GM18505 (cell line): ENCODE data around the gene DSC2.

Source experiments
- ATAC-seq: cut with Tn5 transposase; IDR thresholded peaks from one replicate; pipeline ENCODE4 v1.9.1; 2021; ENCODE audit not compliant: unreplicated experiment
- POLR2A ChIP-seq: IDR thresholded peaks from 4 replicates; pipeline ENCODE4 v1.6.1; 2011; ENCODE audit warnings: borderline replicate concordance; ENCODE audit not compliant: insufficient read depth, insufficient read length; ENCODE audit errors: extremely low read depth

Gene DSC2

DNA sequence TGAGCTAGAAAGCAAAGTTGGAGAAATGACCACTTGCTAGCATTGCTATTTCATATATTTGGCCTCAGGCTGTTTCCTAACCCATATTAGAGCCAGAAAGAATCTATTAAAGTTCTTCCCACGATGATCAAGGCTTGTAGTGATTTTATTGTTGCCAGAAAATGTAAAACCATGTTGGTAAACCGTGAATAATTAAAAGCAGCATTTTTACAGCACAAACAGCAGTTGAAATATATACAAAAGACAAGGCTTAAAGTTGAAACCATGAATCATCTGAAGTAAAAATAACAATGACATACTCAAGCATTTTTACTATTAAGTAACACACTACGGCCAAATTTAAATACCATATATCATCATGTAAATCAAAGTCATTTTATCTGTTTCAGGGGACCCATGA, 32.0 kb downstream of the DSC2 start:
- no peak for TF ChIP-seq POLR2A
- no peak for ATAC-seq

DNA sequence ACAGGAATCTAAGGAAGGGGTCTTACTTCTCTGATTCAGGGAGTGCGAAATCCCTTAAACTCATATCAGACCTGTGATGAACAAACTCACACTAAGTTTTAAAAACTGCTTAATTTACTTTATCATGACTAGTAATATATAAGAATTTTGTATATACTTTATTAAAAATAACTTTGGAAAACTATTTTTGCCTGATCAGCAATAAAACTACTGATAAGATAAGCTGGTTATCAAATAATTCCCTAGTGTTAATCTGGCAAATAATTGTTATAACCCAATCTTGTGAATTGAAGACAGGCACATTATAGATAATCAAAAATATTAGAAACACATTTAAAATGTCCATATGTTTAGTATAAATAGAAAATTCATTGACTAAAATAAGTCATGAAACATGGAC, 36.0 kb downstream of the DSC2 start:
- TF ChIP-seq POLR2A = no peak
- no peak for ATAC-seq

DNA sequence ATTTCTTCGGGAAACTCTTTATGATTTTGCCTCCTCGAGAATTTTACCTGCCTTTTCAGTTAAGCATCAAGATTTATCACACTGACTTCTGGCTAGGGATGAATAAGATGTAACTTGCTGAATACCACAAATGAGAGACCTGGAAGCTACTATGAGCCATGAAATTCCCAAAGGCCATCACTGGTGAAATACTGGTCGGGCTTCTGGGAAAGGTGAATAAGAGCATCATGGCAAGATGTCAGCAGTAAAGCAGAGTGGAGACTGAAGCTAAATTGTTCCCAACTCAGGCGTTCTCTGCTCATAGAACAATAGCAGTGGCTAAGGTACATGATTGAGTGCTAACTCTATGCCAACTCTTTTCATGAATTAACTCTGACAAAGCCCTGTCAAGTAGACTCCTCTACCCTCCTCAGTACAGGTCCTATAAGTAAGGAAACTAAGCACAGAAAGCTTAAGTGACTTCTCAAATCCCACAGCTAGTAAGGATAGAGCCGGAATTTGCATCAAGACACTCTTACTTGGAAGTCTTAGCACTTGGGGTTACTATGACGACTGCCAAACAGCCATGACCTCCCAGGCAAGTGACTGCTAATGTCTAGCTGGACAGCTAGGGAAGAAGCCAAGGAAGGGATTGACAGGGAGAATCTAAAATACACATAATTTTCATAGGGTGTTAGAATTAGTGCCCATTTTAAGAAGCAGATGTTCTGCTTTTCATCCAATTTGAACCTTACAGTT, 37.0 kb downstream of the DSC2 start:
- TF ChIP-seq POLR2A = no peak
- no peak for ATAC-seq

DNA sequence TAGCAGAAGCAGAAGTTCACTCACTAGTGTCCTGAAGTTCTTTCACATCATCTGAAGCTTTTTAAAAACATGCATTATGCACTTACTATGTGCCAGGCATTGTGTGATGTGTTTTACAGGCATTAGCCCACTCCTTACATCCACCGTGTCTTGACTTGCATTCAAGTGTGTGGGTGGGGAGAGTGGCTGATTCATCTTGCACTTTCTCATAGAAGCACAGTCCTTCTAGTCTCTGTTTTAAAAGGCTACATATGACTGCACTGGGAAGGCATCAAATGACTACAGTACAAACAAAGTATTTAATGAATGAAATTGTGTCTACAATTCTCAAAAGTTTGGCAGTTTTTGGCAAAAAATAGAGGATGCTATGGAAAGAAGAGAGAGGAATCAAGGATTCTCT, 38.1 kb downstream of the DSC2 start:
- ATAC-seq = peak; percentile 78
- no peak for TF ChIP-seq POLR2A

DNA sequence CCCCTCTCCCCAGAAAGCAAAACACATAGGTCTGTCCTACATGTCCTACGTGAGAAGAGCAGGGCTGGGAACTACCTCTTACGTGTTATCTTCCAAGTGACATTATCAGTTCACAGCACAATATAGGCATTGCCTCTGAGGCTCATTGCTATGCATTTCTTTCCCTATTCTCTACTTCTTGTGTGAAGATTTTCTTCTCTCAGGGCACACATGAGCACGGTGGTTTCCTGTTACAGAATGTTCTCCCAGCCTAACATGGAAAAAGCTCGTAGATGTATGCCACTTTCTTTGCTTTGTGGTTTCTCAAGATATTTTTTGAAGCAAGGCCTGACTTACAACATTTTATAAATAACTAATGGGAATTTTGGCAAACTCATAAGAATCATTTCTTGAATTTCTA, 40.3 kb downstream of the DSC2 start:
- no peak for TF ChIP-seq POLR2A
- no peak for ATAC-seq

DNA sequence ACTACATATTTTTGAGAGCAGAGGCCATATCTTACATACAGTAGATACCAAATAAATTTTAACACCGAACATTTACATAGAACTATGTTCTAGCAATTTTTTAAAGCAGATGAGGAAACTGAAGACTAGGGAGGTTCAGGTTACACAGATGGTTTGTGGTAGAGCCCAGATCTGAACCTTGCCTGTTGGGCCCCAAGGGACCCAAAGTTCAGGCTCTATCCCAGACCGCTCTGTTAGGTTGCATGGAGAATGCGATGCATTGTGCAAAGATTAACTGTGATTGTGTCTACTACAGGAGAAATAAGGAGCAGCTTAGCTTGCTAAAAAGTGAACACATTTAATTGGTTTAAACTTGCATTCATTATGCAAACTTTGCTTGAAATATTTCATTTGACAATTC, 43.3 kb downstream of the DSC2 start:
- TF ChIP-seq POLR2A = no peak
- no peak for ATAC-seq

DNA sequence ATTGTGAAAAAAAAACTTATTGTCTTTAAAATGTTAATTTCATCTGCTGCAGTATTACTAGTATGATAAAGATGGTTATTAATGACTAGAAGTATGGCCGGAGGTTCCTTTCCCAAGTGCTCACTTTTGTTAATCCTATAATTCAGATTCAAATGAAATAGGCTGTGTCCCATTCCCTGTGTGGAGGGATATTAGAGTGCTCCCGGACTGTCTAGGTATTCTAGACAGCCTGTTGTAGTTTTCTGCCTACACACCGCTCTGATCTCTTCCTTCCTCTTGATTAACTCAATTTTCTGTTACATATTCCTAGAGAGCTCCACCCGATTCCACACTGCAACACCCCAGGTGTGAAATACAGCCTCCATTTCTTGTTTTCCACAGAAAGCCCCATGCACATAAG, 44.3 kb downstream of the DSC2 start:
- no peak for TF ChIP-seq POLR2A
- ATAC-seq = no peak

DNA sequence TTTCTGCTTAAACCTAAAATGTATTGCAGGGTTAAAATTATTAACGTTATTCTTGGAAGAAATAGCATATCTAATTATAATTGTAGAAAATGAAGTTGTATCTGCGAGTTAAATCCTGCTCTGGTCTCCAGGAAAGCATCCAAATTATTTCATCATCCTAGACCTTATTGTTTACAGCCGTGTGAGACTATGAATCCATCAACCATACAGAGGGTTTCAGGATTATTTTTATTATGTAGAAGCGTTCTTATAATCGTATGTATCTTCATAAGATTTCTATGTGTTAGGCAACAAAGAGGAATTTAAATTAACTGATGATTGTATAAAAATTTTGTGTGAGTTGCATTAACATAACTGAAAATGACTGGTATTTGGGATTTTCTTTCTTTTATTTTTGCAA, 45.2 kb downstream of the DSC2 start:
- no peak for ATAC-seq
- no peak for TF ChIP-seq POLR2A

DNA sequence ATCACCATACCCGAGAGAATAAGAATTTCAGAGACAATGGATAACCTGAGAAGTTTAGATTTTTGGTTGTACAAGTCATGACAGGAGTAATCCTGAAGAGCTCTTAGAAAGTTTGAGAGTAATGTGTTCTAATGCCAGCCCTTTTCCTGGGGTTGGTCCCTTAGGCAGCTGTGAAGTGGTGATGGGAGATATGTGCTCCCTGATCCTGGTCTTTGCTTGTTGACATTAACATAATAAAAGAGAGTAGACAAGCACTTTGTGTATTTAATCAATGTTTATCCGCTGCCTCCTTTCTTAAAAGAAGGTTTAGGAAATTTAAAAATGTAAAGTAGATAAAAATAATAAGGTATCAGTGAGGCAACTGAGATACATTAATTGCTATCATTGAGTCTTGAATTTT, 45.9 kb downstream of the DSC2 start:
- ATAC-seq = no peak
- no peak for TF ChIP-seq POLR2A

DNA sequence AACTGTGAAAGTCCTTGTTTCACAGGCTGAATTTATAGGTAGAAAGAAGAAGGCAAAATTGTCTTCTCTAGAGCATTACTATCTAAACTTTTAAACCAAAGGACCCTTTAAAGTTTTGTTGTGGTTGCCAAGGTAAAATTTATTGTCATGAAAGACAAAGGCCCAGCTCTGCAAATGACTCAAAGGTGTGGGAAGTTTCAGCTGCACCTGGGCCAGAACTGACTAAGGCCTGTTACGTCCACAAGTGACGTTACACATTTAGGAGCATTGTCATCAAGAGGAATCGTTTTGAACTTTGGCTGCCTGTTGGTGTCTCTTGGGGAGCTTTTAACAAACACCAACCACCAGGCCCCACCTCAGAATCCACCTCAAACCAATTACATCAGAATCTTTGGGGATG, 51.6 kb downstream of the DSC2 start:
- no peak for TF ChIP-seq POLR2A
- no peak for ATAC-seq

DNA sequence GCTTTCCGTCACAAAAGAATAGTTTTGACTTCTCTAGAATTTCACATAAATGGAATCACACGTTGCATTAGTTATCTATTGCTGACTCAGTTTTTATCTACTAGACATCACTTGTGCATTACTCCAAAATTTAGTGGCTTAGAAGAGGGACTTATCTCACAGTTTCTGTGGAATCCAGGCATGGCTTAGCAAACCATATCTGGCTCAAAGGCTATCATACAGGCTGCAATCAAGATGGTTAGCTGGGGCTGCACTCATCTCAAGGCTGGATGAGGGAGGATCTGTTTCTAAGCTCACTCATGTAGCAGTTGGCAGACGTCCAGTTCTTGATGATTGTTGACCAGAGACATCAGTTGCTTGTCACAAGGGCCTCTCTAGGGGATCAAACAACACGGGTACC, 53.0 kb downstream of the DSC2 start:
- no peak for ATAC-seq
- TF ChIP-seq POLR2A = no peak

DNA sequence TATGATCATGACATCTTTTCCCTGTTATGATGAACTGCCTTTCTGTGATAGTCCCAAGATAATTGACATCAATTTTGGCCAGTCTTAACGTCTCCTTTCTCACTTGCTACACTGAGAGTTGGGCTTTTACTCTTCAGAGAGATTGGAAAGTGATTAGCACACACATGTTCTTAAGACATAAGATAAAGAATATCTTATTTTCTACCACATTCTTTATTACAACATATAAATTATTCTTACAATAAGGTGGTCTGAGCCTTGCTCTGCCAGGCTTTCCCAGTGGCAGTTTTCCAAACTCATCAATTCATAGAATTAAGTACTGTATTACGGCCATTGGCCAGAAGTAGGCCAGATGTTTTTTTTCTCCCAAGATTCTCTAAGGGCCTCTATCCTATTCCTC, 54.0 kb downstream of the DSC2 start:
- no peak for ATAC-seq
- no peak for TF ChIP-seq POLR2A

DNA sequence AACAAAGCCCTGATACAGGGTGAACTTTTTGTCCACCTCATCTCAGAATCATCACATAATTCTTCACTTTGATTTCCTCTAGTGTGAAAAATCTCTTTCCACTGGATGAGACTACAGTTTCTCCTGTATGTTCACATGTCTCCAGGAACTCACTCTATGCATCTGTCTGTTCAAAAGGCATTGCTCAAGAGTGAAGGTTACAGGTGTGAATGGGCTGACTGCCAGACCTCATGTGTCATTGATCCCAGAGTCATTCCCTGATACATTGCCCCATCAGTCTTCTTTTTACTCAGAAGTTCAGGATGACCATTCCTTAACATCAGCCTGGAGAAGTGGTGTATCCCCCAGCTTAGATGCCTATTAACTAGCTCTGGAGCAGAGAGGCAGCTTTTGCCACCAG, 55.3 kb downstream of the DSC2 start:
- ATAC-seq = no peak

DNA sequence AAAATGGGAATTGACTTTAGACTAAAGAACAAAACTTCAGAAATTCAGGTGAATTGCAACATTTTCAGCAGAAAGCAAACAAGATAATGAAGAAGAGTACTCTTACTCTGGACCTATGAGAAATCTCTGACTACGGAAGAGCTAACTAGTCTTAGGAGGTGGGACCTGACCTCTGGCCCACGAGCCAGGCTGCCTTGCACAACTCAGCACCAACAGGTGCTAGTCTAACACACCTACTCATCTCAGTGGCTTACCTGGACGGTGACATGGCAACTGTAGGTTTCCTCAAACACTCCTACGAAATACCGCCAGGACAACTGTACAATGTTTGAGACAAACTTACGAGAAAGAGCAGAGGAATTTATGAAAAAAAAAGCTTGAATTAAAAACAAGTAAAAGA, 56.6 kb downstream of the DSC2 start:
- ATAC-seq = no peak
- TF ChIP-seq POLR2A = no peak

More for the DNA sequence above, 55.3 kb downstream of the DSC2 start:
- TF ChIP-seq POLR2A = no peak

DNA sequence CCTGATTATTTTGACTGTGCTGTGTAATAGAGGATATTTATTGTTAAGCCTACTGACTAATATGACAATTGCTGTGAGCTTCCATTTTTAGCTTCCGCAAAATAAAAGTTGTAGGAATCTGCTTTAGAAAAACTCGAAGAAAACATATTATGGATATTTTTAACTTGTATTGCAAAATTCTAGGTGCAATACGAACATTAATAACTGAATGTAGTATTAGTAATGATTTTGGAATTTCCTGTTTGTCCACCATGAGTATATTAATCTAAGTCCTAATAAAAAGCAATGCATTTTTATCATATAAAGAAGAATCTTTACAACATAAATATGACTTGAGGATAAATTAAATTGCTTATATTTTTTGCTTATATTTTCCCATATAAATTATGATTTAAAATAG, 57.3 kb downstream of the DSC2 start:
- ATAC-seq = no peak
- no peak for TF ChIP-seq POLR2A
